ENCODE results near the gene PARVG. TPM values are rescaled to one million over a fixed set of nuclear protein-coding genes. Genes with fewer than 3 reads are reported as not detected.

Gene PARVG
- total and polyA plus RNA-seq, 2 donors (not counting 3 experiments of a cell fraction or from before 2014, with no cell fraction given), result 0.82 TPM; not detected in 1

- Histone ChIP-seq H3K9ac (replicated peaks; ENCODE audit: extremely low read depth, insufficient read depth, low read length) (no peak overlapping the region), H2AFZ (ENCODE audit: low read depth, low read length) (no peak overlapping the region), H4K20me1 (replicated peaks; ENCODE audit: control insufficient read depth, extremely low read depth, insufficient read depth, low read length) (no peaks in the 10 kb centered on the region), H3K9me1 (replicated peaks; ENCODE audit: control insufficient read depth, extremely low read depth, insufficient read depth, low read length) (no peaks in the 10 kb centered on the region), H3K4me2 (ENCODE audit: insufficient read depth, low read length) (no peak overlapping the region), H3K4me1 (ENCODE audit: control insufficient read depth, extremely low read depth, insufficient read depth, low read length) (no peaks in the 10 kb centered on the region), H3K36me3 (ENCODE audit: control insufficient read depth in 2 of 2, extremely low read depth in 1 of 2, insufficient read depth in 2 of 2, low read length in 2 of 2) (no peaks in the 10 kb centered on the region), H3K27me3 (ENCODE audit: control insufficient read depth in 2 of 2, insufficient read depth in 2 of 2, low read length in 2 of 2) (no peaks in the 10 kb centered on the region), H3K9me3 (replicated peaks; ENCODE audit: control insufficient read depth, insufficient read depth, low read length) (no peaks in the 10 kb centered on the region), H3K4me3 (replicated peaks in 1 of 3; ENCODE audit: insufficient read depth in 1 of 3, low read depth in 1 of 3, low read length in 3 of 3) (no peak overlapping the region), H3K27ac (ENCODE audit: insufficient read depth, low read depth, low read length) (no peak overlapping the region), H3K79me2 (ENCODE audit: control insufficient read depth, insufficient read depth, low read length) (no peaks in the 10 kb centered on the region)
- DNase-seq (ENCODE audit: low read depth, low spot score), result no peak
- intact Hi-C loops (cut with micrococcal nuclease) (no loop called here), dilution Hi-C loops (cut with MboI; ENCODE audit: extremely low pct_ligation_motif_present, low sequenced_read_pairs) (no loop called here)
- no TSS peak for BruUV-seq (replicated peaks)
- ChIA-PET CTCF (no interaction called here), POLR2A (no interaction called here)
- no peak for TF ChIP-seq MYC (IDR thresholded peaks at IDR 0.05; ENCODE audit: low read depth, low read length)
- no peak for FAIRE-seq
Measured at GRCh38 chr22:44192816-44193534, 12.2 kb downstream of the PARVG start.

DNA sequence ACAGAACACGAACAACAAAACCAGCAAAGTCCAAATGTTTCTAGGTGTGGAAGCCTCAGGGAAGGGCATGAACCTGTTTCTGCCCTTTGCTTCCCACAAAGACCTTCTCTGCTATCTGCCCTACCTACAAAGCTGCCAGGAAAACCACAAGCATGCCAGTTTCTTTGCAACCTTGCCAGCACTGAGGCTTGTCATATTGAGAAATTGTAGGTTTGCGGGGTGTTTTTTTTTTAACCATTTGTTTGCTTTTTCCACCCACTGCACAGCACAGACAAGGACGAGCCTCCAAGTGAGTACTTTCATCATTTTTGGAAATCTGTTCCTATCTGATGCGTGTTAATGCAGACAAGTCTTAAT, 12.8 kb downstream of the PARVG start:
- no peak for DNase-seq (ENCODE audit: low read depth, low spot score)
- no peaks in the 10 kb centered on the region for H4K20me1 ChIP-seq (replicated peaks; ENCODE audit: control insufficient read depth, extremely low read depth, insufficient read depth, low read length)
- BruUV-seq (replicated peaks), result no TSS peak
- H3K9me1 ChIP-seq (replicated peaks; ENCODE audit: control insufficient read depth, extremely low read depth, insufficient read depth, low read length), result no peaks in the 10 kb centered on the region
- H3K79me2 ChIP-seq (ENCODE audit: control insufficient read depth, insufficient read depth, low read length), result no peaks in the 10 kb centered on the region
- POLR2A ChIA-PET, result no interaction called here
- TF ChIP-seq, protein P1, sequence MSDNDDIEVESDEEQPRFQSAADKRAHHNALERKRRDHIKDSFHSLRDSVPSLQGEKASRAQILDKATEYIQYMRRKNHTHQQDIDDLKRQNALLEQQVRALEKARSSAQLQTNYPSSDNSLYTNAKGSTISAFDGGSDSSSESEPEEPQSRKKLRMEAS (IDR thresholded peaks at IDR 0.05; ENCODE audit: insufficient read depth, insufficient read length), result no peak
- no peak for TF ChIP-seq MYC (IDR thresholded peaks at IDR 0.05; ENCODE audit: low read depth, low read length)
- TF ChIP-seq, protein P2, sequence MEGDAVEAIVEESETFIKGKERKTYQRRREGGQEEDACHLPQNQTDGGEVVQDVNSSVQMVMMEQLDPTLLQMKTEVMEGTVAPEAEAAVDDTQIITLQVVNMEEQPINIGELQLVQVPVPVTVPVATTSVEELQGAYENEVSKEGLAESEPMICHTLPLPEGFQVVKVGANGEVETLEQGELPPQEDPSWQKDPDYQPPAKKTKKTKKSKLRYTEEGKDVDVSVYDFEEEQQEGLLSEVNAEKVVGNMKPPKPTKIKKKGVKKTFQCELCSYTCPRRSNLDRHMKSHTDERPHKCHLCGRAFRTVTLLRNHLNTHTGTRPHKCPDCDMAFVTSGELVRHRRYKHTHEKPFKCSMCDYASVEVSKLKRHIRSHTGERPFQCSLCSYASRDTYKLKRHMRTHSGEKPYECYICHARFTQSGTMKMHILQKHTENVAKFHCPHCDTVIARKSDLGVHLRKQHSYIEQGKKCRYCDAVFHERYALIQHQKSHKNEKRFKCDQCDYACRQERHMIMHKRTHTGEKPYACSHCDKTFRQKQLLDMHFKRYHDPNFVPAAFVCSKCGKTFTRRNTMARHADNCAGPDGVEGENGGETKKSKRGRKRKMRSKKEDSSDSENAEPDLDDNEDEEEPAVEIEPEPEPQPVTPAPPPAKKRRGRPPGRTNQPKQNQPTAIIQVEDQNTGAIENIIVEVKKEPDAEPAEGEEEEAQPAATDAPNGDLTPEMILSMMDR (IDR thresholded peaks at IDR 0.05; ENCODE audit: extremely low read depth in 1 of 2, insufficient read depth in 1 of 2, low read depth in 1 of 2, low read length in 2 of 2), result no peak
- TF ChIP-seq POLR2A (IDR thresholded peaks at IDR 0.05; ENCODE audit: low read depth, low read length), result no peak
- TF ChIP-seq GATA2 (IDR thresholded peaks at IDR 0.05; ENCODE audit: insufficient read depth, insufficient read length, low read depth, low read length), result no peak
- no peak for TF ChIP-seq JUN (IDR thresholded peaks at IDR 0.05; ENCODE audit: borderline replicate concordance, insufficient read depth, insufficient read length, low read depth)
- no peak for TF ChIP-seq EZH2 (IDR thresholded peaks at IDR 0.05; ENCODE audit: borderline replicate concordance, low read depth, low read length, severe bottlenecking)
- TF ChIP-seq POLR2AphosphoS5 (IDR thresholded peaks at IDR 0.05; ENCODE audit: insufficient read depth, low read depth, low read length), result no peak
- no peak for TF ChIP-seq FOS (IDR thresholded peaks at IDR 0.05; ENCODE audit: borderline replicate concordance, insufficient read depth, low read length)
- H3K27ac ChIP-seq (ENCODE audit: insufficient read depth, low read depth, low read length), result no peak overlapping the region
- CTCF ChIA-PET, result no interaction called here
- no peak overlapping the region for H3K4me2 ChIP-seq (ENCODE audit: insufficient read depth, low read length)
- intact Hi-C loops (cut with micrococcal nuclease) (no loop called here), dilution Hi-C loops (cut with MboI; ENCODE audit: extremely low pct_ligation_motif_present, low sequenced_read_pairs) (no loop called here)
- H2AFZ ChIP-seq (ENCODE audit: low read depth, low read length), result no peak overlapping the region
- H3K36me3 ChIP-seq (ENCODE audit: control insufficient read depth in 2 of 2, extremely low read depth in 1 of 2, insufficient read depth in 2 of 2, low read length in 2 of 2), result no peaks in the 10 kb centered on the region
- FAIRE-seq, result no peak
- no peaks in the 10 kb centered on the region for H3K4me1 ChIP-seq (ENCODE audit: control insufficient read depth, extremely low read depth, insufficient read depth, low read length)
- no peak overlapping the region for H3K9ac ChIP-seq (replicated peaks; ENCODE audit: extremely low read depth, insufficient read depth, low read length)
- no peaks in the 10 kb centered on the region for H3K9me3 ChIP-seq (replicated peaks; ENCODE audit: control insufficient read depth, insufficient read depth, low read length)
- H3K27me3 ChIP-seq (ENCODE audit: control insufficient read depth in 2 of 2, insufficient read depth in 2 of 2, low read length in 2 of 2), result no peaks in the 10 kb centered on the region
- H3K4me3 ChIP-seq (replicated peaks in 1 of 3; ENCODE audit: insufficient read depth in 1 of 3, low read depth in 1 of 3, low read length in 3 of 3), result no peak overlapping the region

Measured in endothelial cell of umbilical vein (primary cell).